K562 (cell line): ENCODE data around the gene TTC23L. TPM values are rescaled to one million over a fixed set of nuclear protein-coding genes. Genes with fewer than 3 reads are reported as not detected.

Experiments used
- ATAC-seq: fragments of 200-7000 bp; cut with Tn5 transposase; 3 replicates; pipeline ENCODE4 v1.9.1; 2020; ENCODE audit warnings: moderate library complexity
- BruUV-seq: library from RNA; stranded (reverse); fragments of 400-500 nt; replicated peaks from 2 replicates; lab custom pipeline; 2021; lab: Mats Ljungman, UMichigan
- CTCF ChIA-PET: fragments of 300-600 bp; formaldehyde crosslinking; extraction: SDS; loops from one replicate; lab custom pipeline; 2021; ENCODE audit warnings: low intra/inter-chr PET ratio; lab: Yijun Ruan, JAX
- POLR2A ChIA-PET: fragments of 300-600, 350-650 bp; sonication (Branson Sonifier 250); formaldehyde crosslinking; extraction: SDS; loops from one replicate; lab custom pipeline; 2021; ENCODE audit warnings: antibody characterized with exemption, inconsistent platforms; lab: Yijun Ruan, JAX
- DNase-seq, 4 experiments: peaks; one replicate each; pipeline versions ENCODE4 v3.0.0 to v3.0.0-alpha.2; 2011 to 2018; ENCODE audit warnings: low spot score in 3 of 4, mixed read lengths in 3 of 4; ENCODE audit errors: extremely low read depth in 1 of 4
- FAIRE-seq: peaks from 2 replicates; lab custom pipeline; 2011; peaks lifted over from hg19 to GRCh38; lab: Jason Lieb, UNC
- H2AFZ ChIP-seq: 2 replicates; pipeline ENCODE4 v1.6.0; 2011; ENCODE audit warnings: low read depth, low read length, control low read depth, inconsistent platforms
- H3K27ac ChIP-seq: fragments of 200-600 bp; 3 replicates; pipeline ENCODE4 v1.8.0; 2011; ENCODE audit warnings: low read depth, mild to moderate bottlenecking, control low read depth, inconsistent platforms, low read length, moderate library complexity, mixed read lengths; ENCODE audit errors: extremely low read depth
- H3K27me3 ChIP-seq, 2 experiments: fragments of 300-600 bp in 1 of 2; 2 replicates in 1 of 2; 3 replicates in 1 of 2; pipeline versions ENCODE4 v1.6.0 to v1.8.0; 2011; ENCODE audit warnings: inconsistent platforms in 2 of 2, low read length in 2 of 2, mild to moderate bottlenecking in 1 of 2, mixed read lengths in 1 of 2, moderate library complexity in 1 of 2; ENCODE audit not compliant: control insufficient read depth in 2 of 2, insufficient read depth in 2 of 2
- H3K36me3 ChIP-seq: fragments of 300-600 bp; 3 replicates; pipeline ENCODE4 v1.8.0; 2011; ENCODE audit warnings: mild to moderate bottlenecking, low read length, inconsistent platforms; ENCODE audit not compliant: control insufficient read depth, insufficient read depth
- H3K4me1 ChIP-seq, 2 experiments: fragments of 200-600 bp in 1 of 2; replicated peaks in 1 of 2; 2 replicates in 1 of 2; 3 replicates in 1 of 2; pipeline versions ENCODE4 v1.5.1 to v1.8.0; 2011; ENCODE audit warnings: inconsistent platforms in 2 of 2, low read length in 2 of 2, mild to moderate bottlenecking in 1 of 2, mixed read lengths in 1 of 2, moderate library complexity in 1 of 2; ENCODE audit not compliant: control insufficient read depth in 2 of 2, insufficient read depth in 2 of 2
- H3K4me2 ChIP-seq: 2 replicates; pipeline ENCODE4 v1.6.1; 2011; ENCODE audit warnings: low read length, control low read depth, inconsistent platforms, mixed read lengths; ENCODE audit not compliant: insufficient read depth
- H3K4me3 ChIP-seq: fragments of 200-600 bp; sonication (generic), shearing (Covaris generic); 2 replicates; pipeline ENCODE4 v1.5.1; 2016; ENCODE audit warnings: control low read depth, inconsistent platforms
- H3K79me2 ChIP-seq: fragments of 200-600 bp; 3 replicates; pipeline ENCODE4 v1.8.0; 2011; ENCODE audit warnings: low read length, inconsistent platforms; ENCODE audit not compliant: control insufficient read depth, insufficient read depth
- H3K9ac ChIP-seq, 2 experiments: 2 replicates each; pipeline versions ENCODE4 v1.6.0 to v1.6.1; 2011; ENCODE audit warnings: low read depth in 2 of 2, low read length in 2 of 2, control low read depth in 1 of 2, inconsistent platforms in 1 of 2, mild to moderate bottlenecking in 1 of 2, mixed read lengths in 1 of 2; ENCODE audit not compliant: insufficient read depth in 1 of 2
- H3K9me1 ChIP-seq: one replicate; pipeline ENCODE4 v1.6.0; 2011; ENCODE audit warnings: inconsistent platforms, mild to moderate bottlenecking, low read length, moderate library complexity; ENCODE audit not compliant: control insufficient read depth, insufficient read depth
- H3K9me3 ChIP-seq: replicated peaks from 2 replicates; pipeline ENCODE4 v1.5.1; 2011; ENCODE audit warnings: low read depth, low read length, inconsistent platforms; ENCODE audit not compliant: control insufficient read depth, insufficient read depth
- H4K20me1 ChIP-seq: replicated peaks from 2 replicates; pipeline ENCODE4 v1.6.1; 2011; ENCODE audit warnings: low read length, inconsistent platforms, mixed read lengths; ENCODE audit not compliant: control insufficient read depth, insufficient read depth
- BRCA1 ChIP-seq, 2 experiments: fragments of 450-650 bp in 1 of 2; sonication (generic) in 1 of 2; formaldehyde crosslinking in 1 of 2; IDR thresholded peaks; 2 replicates each; pipeline versions ENCODE4 v1.5.0 to v1.6.1; 2017 to 2020; ENCODE audit warnings: mild to moderate bottlenecking in 1 of 2, missing genetic modification reagents in 1 of 2
- CBX8 ChIP-seq: fragments of 200-600 bp; sonication (generic); IDR thresholded peaks from 2 replicates; pipeline ENCODE4 v1.6.1; 2012; ENCODE audit warnings: borderline replicate concordance, mixed run types, low read depth, mild to moderate bottlenecking, moderate library complexity, mixed read lengths, low read length, control low read depth, inconsistent platforms; ENCODE audit not compliant: poor library complexity, severe bottlenecking; ENCODE audit errors: extremely low read depth
- CEBPB ChIP-seq: fragments of 450-650 bp; IDR thresholded peaks from 2 replicates; pipeline ENCODE4 v1.6.1; 2016; ENCODE audit warnings: missing genetic modification characterization, missing compliant biosample characterization
- ETV1 ChIP-seq: fragments of 450-650 bp; conservative IDR thresholded peaks from 2 replicates; pipeline ENCODE4 v1.6.1; 2016; ENCODE audit warnings: missing genetic modification characterization, control low read depth, low read depth, missing compliant biosample characterization
- GTF3C2 ChIP-seq: IDR thresholded peaks from 3 replicates; pipeline ENCODE4 v1.6.1; 2011; ENCODE audit warnings: borderline replicate concordance, mild to moderate bottlenecking, moderate library complexity; ENCODE audit not compliant: insufficient read length; ENCODE audit errors: extremely low read depth
- IRF9 ChIP-seq: fragments of 450-650 bp; IDR thresholded peaks from 2 replicates; pipeline ENCODE4 v1.6.1; 2016; ENCODE audit warnings: missing biosample characterization, missing genetic modification characterization
- MECOM ChIP-seq: fragments of 250-450 bp; sonication (Bioruptor Pico); IDR thresholded peaks from 2 replicates; pipeline ENCODE4 v1.8.0; 2022; ENCODE audit warnings: inconsistent platforms
- NFE2 ChIP-seq: IDR thresholded peaks from 2 replicates; pipeline ENCODE4 v1.6.1; 2014; ENCODE audit warnings: antibody characterized with exemption, low read depth
- NRF1 ChIP-seq, 2 experiments: fragments of 450-650 bp; IDR thresholded peaks in 1 of 2; conservative IDR thresholded peaks in 1 of 2; 2 replicates each; pipeline ENCODE4 v1.6.1; 2014; ENCODE audit warnings: mild to moderate bottlenecking in 2 of 2
- PTBP1 ChIP-seq: fragments of 200-400 bp; formaldehyde crosslinking; IDR thresholded peaks from 2 replicates; pipeline ENCODE4 v1.6.1; 2017; ENCODE audit warnings: low read depth, low read length
- SFPQ ChIP-seq: fragments of 200-400 bp; formaldehyde crosslinking; IDR thresholded peaks from 2 replicates; pipeline ENCODE4 v1.6.1; 2017; ENCODE audit warnings: mild to moderate bottlenecking, low read depth, low read length, moderate library complexity
- ZNF121 ChIP-seq: sonication (generic); formaldehyde crosslinking; conservative IDR thresholded peaks from 2 replicates; pipeline ENCODE4 v1.8.0; 2022; ENCODE audit warnings: missing genetic modification reagents
- ZNF146 ChIP-seq: IDR thresholded peaks from one replicate; pipeline ENCODE4 v1.6.1; 2018; ENCODE audit warnings: missing compliant biosample characterization; ENCODE audit not compliant: unreplicated experiment
- WGBS: fragments of 100-300 bp; shearing (Covaris generic); methylation state at CpG from one replicate; pipeline ENCODE4 v1.1.6; 2016; ENCODE audit warnings: low coverage, mixed read lengths; ENCODE audit not compliant: insufficient coverage; ENCODE audit errors: missing lambda C conversion rate; 5-methylcytosine and 5-hydroxymethylcytosine counted together
- in situ Hi-C: fragments of 300-500 bp; cut with MboI; formaldehyde crosslinking; loops from 4 replicates; pipeline ENCODE4 v1.15.0; 2018; ENCODE audit warnings: inconsistent platforms, mixed read lengths
- intact Hi-C: fragments of 100-400 bp; cut with micrococcal nuclease; formaldehyde crosslinking; loops from 2 replicates; pipeline ENCODE4 v1.14.2; 2022
- polyA plus RNA-seq, 8 experiments: library from polyadenylated mRNA; depleted of rRNA in 4 of 8; stranded (reverse) in 5 of 8; unstranded in 3 of 8; fragments of >200 nt; fragmentation: Nextera tagmentation in 2 of 8; fragmentation: Illumina TruSeq in 1 of 8; extraction: Ambion mirVana in 2 of 8; extraction: Trizol in 1 of 8; gene quantifications; 2 replicates each; pipeline versions ENCODE4 v1.2.1 to v1.2.3, GENCODE V29; 2011 to 2014; ENCODE audit warnings: inconsistent platforms in 1 of 8, missing spikeins in 1 of 8
- total RNA-seq, 7 experiments: library from RNA; depleted of rRNA in 6 of 7; stranded (reverse); fragments of >200 nt in 6 of 7; fragmentation: Illumina TruSeq in 2 of 7; extraction: Trizol in 2 of 7; gene quantifications; 2 replicates each; pipeline versions ENCODE4 v1.2.1 to v1.2.3, GENCODE V29; 2011 to 2021; ENCODE audit warnings: low replicate concordance in 1 of 7
- TF ChIP-seq, protein P1 (sequence below): sonication (generic); IDR thresholded peaks from 2 replicates; pipeline ENCODE4 v1.6.1; 2016

The TTC23L gene
- total and polyA plus RNA-seq, 9 of the 15 experiments (the other 6 are each of a cell fraction or from before 2014, with no cell fraction given), result 0.03 to 0.32 (median 0.14) TPM; not detected in 2

DNA sequence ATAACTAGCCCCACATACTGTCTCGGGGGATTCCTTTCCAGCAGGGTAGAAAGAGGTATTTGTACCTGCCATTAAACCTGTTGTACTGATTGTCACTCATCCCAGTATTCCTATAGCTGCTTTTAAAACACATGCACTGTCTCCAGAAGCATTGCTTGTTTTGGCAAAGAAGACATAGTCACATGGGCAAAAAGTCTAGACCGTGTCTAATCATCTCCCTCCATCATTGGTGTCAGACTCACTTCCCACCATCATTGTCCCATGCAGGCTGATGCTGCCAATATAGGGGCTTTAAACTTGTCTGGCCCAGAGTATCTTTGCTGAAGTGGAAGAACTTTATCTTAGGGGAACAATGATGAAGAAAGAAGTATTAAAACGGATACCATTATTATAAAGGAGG lies 103.0 kb downstream of the TTC23L start:
- CTCF ChIA-PET, result no interaction called here
- H3K36me3 ChIP-seq, result peaks cover 89% of the 10 kb centered on the region
- no peak overlapping the region for H3K27ac ChIP-seq
- in situ Hi-C loops, result no loop called here
- POLR2A ChIA-PET, result no interaction called here
- intact Hi-C loops, result no loop called here
- no peak overlapping the region for H3K9ac ChIP-seq
- H3K27me3 ChIP-seq, result no peaks in the 10 kb centered on the region
- no peak overlapping the region for H2AFZ ChIP-seq
- no peak for DNase-seq
- no peaks in the 10 kb centered on the region for H4K20me1 ChIP-seq
- BruUV-seq, result no TSS peak
- no peaks in the 10 kb centered on the region for H3K4me1 ChIP-seq
- no peak overlapping the region for H3K4me3 ChIP-seq
- no peaks in the 10 kb centered on the region for H3K9me3 ChIP-seq
- no peaks in the 10 kb centered on the region for H3K9me1 ChIP-seq
- H3K79me2 ChIP-seq, result no peaks in the 10 kb centered on the region
- no peak for FAIRE-seq
- 94% methylated on average over 3 of the region's 3 CpGs for WGBS
- no peak for ATAC-seq
- H3K4me2 ChIP-seq, result no peak overlapping the region
- no peak for TF ChIP-seq CBX8
- TF ChIP-seq MECOM (CRISPR knock-in tag), result no peak
- TF ChIP-seq IRF9 (tag), result no peak
- no peak for TF ChIP-seq GTF3C2
- no peak for TF ChIP-seq NRF1 (conservative IDR thresholded peaks at IDR 0.05 in 1 of 2, IDR thresholded peaks at IDR 0.05 in 1 of 2)
- TF ChIP-seq NFE2, result no peak
- no peak for TF ChIP-seq SFPQ
- TF ChIP-seq PTBP1, result no peak
- no peak for TF ChIP-seq ETV1 (tag)
- no peak for TF ChIP-seq CEBPB (tag)
- TF ChIP-seq, protein P1, sequence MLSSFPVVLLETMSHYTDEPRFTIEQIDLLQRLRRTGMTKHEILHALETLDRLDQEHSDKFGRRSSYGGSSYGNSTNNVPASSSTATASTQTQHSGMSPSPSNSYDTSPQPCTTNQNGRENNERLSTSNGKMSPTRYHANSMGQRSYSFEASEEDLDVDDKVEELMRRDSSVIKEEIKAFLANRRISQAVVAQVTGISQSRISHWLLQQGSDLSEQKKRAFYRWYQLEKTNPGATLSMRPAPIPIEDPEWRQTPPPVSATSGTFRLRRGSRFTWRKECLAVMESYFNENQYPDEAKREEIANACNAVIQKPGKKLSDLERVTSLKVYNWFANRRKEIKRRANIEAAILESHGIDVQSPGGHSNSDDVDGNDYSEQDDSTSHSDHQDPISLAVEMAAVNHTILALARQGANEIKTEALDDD, result no peak
- no peak for TF ChIP-seq ZNF121 (CRISPR knock-in tag)
- TF ChIP-seq ZNF146 (CRISPR knock-in tag), result no peak
- TF ChIP-seq BRCA1 (IDR thresholded peaks at IDR 0.05), result no peak
- TF ChIP-seq BRCA1 (CRISPR knock-in tag; IDR thresholded peaks at IDR 0.05), result no peak
